Uterus (tissue), 4 donors: ENCODE results near the gene KCNQ1. TPM values are rescaled to one million over a fixed set of nuclear protein-coding genes. Genes with fewer than 3 reads are reported as not detected.

ENCODE experiments used
- DNase-seq, 2 donors: peaks; one replicate each; pipeline ENCODE4 v3.0.0-alpha.2; 2019 to 2020
- H3K27ac ChIP-seq, 2 donors: fragments of 200-600 bp; sonication (generic); 1 replicate in 1 of 2; 2 replicates in 1 of 2; pipeline ENCODE4 v1.5.1; 2016 to 2018
- H3K27me3 ChIP-seq, 2 donors: fragments of 200-600 bp; sonication (generic); one replicate each; pipeline ENCODE4 v1.5.1; 2018 to 2019; ENCODE audit warnings: control low read depth in 1 of 2
- H3K36me3 ChIP-seq, 2 donors: fragments of 200-600 bp; sonication (generic); one replicate each; pipeline ENCODE4 v1.5.1; 2019; ENCODE audit warnings: control low read depth in 1 of 2
- H3K4me1 ChIP-seq, 2 donors: fragments of 200-600 bp; sonication (generic); one replicate each; pipeline ENCODE4 v1.5.1; 2018 to 2019; ENCODE audit warnings: control low read depth in 1 of 2
- H3K4me3 ChIP-seq, 2 donors: fragments of 200-600 bp; sonication (generic); 1 replicate in 1 of 2; 2 replicates in 1 of 2; pipeline ENCODE4 v1.5.1; 2018 to 2019; ENCODE audit warnings: mild to moderate bottlenecking in 1 of 2
- H3K9me3 ChIP-seq, 2 donors: fragments of 200-600 bp; sonication (generic); one replicate each; pipeline ENCODE4 v1.5.1; 2019; ENCODE audit warnings: control low read depth in 1 of 2
- POLR2A ChIP-seq, 2 donors: fragments of 450-650 bp; IDR thresholded peaks; one replicate each; pipeline ENCODE4 v1.6.1; 2016; ENCODE audit warnings: antibody characterized with exemption in 2 of 2, mild to moderate bottlenecking in 1 of 2, moderate library complexity in 1 of 2
- intact Hi-C: fragments of 100-400 bp; cut with DNase I; formaldehyde crosslinking; loops from one replicate; pipeline ENCODE4 v1.15.1; 2023; ENCODE audit warnings: low total_unique reads
- total RNA-seq, 4 donors: library from RNA; depleted of rRNA in 3 of 4; stranded (reverse); fragments of >200 nt in 3 of 4; gene quantifications; one replicate each; pipeline versions ENCODE4 v1.1.0 to v1.2.4, GENCODE V29; 2014 to 2023
- TF ChIP-seq, protein P1 (sequence below), 4 experiments: fragments of 200-600 bp in 2 of 4; fragments of 450-650 bp in 2 of 4; sonication (generic) in 2 of 4; IDR thresholded peaks; one replicate each; pipeline ENCODE4 v1.5.1; 2016 to 2019; ENCODE audit warnings: antibody characterized with exemption in 4 of 4, mild to moderate bottlenecking in 2 of 4, moderate library complexity in 1 of 4
- donor health status: DM: yes; HTN: yes; CAD: no.

The KCNQ1 gene
- total RNA-seq, 4 donors from 2014 or later: 2.6 to 10.4 (median 5.4) TPM

- no peaks in the 10 kb centered on the region for H3K27me3 ChIP-seq
- H3K36me3 ChIP-seq: no peaks in the 10 kb centered on the region
- no peak for DNase-seq
- intact Hi-C loops: no loop called here
- no peak overlapping the region for H3K27ac ChIP-seq
- H3K4me3 ChIP-seq: no peak overlapping the region
- H3K4me1 ChIP-seq: peaks cover 0 to 5% of the 10 kb centered on the region in 2 donors
- peaks cover 0 to 10% of the 10 kb centered on the region in 2 donors for H3K9me3 ChIP-seq
- TF ChIP-seq POLR2A (IDR thresholded peaks at IDR 0.05): no peak
- TF ChIP-seq, protein P1, sequence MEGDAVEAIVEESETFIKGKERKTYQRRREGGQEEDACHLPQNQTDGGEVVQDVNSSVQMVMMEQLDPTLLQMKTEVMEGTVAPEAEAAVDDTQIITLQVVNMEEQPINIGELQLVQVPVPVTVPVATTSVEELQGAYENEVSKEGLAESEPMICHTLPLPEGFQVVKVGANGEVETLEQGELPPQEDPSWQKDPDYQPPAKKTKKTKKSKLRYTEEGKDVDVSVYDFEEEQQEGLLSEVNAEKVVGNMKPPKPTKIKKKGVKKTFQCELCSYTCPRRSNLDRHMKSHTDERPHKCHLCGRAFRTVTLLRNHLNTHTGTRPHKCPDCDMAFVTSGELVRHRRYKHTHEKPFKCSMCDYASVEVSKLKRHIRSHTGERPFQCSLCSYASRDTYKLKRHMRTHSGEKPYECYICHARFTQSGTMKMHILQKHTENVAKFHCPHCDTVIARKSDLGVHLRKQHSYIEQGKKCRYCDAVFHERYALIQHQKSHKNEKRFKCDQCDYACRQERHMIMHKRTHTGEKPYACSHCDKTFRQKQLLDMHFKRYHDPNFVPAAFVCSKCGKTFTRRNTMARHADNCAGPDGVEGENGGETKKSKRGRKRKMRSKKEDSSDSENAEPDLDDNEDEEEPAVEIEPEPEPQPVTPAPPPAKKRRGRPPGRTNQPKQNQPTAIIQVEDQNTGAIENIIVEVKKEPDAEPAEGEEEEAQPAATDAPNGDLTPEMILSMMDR (IDR thresholded peaks at IDR 0.05): no peak
Measured at GRCh38 chr11:2831781-2832532, 387.1 kb downstream of the KCNQ1 start.

- intact Hi-C loops: no loop called here
- H3K27ac ChIP-seq: no peak overlapping the region
- peaks cover 0 to 10% of the 10 kb centered on the region in 2 donors for H3K9me3 ChIP-seq
- no peaks in the 10 kb centered on the region for H3K27me3 ChIP-seq
- no peak overlapping the region for H3K4me3 ChIP-seq
- DNase-seq: no peak
- H3K4me1 ChIP-seq: peaks cover 0 to 5% of the 10 kb centered on the region in 2 donors
- TF ChIP-seq POLR2A (IDR thresholded peaks at IDR 0.05): no peak
- TF ChIP-seq, protein P1 (IDR thresholded peaks at IDR 0.05): no peak
- H3K36me3 ChIP-seq: no peaks in the 10 kb centered on the region
Measured at GRCh38 chr11:2832533-2833020, 387.8 kb downstream of the KCNQ1 start.

DNA sequence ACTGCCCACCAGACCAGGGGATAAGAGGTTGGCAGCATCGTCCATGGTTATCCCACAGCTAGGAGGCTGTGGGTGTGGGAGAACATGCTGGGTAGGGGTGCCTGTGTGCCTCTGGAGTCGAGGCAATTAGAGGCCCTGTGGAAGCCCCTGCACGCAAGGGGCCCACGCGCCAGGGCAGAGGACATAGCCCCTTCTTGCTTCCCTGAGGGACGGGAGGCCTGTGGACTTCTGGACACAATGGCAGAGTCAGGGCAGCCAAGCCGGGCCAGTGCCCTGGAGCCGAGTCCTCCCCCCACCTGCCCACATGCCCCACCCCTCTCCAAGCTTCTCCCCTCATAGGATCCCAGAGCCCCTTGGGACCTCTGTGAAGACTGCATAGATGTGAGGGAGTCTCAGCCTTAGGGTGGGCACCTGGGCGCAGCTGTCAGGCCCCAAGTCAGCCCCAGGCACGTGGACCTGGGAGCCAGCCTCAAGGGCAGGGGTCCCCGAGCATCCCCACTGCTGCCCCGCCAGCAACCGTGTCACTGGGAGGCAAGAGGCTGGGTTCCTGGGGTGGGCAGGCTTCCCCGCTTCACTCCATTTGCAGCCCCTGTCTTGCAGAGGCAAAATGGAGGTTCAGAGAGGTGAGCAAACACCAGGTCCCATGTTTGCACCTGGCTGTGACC is 388.4 kb downstream of the KCNQ1 start:
- DNase-seq: no peak
- H3K4me1 ChIP-seq: peaks cover 0 to 5% of the 10 kb centered on the region in 2 donors
- no peaks in the 10 kb centered on the region for H3K36me3 ChIP-seq
- no peaks in the 10 kb centered on the region for H3K27me3 ChIP-seq
- H3K9me3 ChIP-seq: peaks cover 0 to 10% of the 10 kb centered on the region in 2 donors
- H3K4me3 ChIP-seq: no peak overlapping the region
- intact Hi-C loops: no loop called here
- H3K27ac ChIP-seq: no peak overlapping the region
- TF ChIP-seq POLR2A (IDR thresholded peaks at IDR 0.05): no peak
- TF ChIP-seq, protein P1 (IDR thresholded peaks at IDR 0.05): no peak

GRCh38 chr11:2833716-2834502 is 389.1 kb downstream of the KCNQ1 start:
- no peaks in the 10 kb centered on the region for H3K27me3 ChIP-seq
- H3K4me3 ChIP-seq: no peak overlapping the region
- H3K36me3 ChIP-seq: no peaks in the 10 kb centered on the region
- no peak overlapping the region for H3K27ac ChIP-seq
- DNase-seq: no peak
- TF ChIP-seq POLR2A (IDR thresholded peaks at IDR 0.05): no peak
- TF ChIP-seq, protein P1 (IDR thresholded peaks at IDR 0.05): no peak
- H3K9me3 ChIP-seq: peaks cover 0 to 3% of the 10 kb centered on the region in 2 donors
- peaks cover 0 to 5% of the 10 kb centered on the region in 2 donors for H3K4me1 ChIP-seq
- intact Hi-C loops: no loop called here
